OCI-LY7 (cell line): ENCODE measurements around the gene B3GLCT.

Source experiments
- CTCF ChIP-seq: fragments of 200-600 bp; sonication (generic); conservative IDR thresholded peaks from 2 replicates; pipeline ENCODE4 v1.5.1; 2014; ENCODE audit warnings: mild to moderate bottlenecking, antibody characterized with exemption, low read length, moderate library complexity, mixed read lengths
- EZH2phosphoT487 ChIP-seq: fragments of 200-600 bp; sonication (generic); IDR thresholded peaks from 2 replicates; pipeline ENCODE4 v1.6.1; 2018; ENCODE audit warnings: low read depth, borderline replicate concordance, mild to moderate bottlenecking, mixed run types, antibody characterized with exemption, low read length, moderate library complexity, mixed read lengths

- no peak for TF ChIP-seq CTCF
- no peak for TF ChIP-seq EZH2phosphoT487
These were observed 49.3 kb upstream of the B3GLCT start for GRCh38 chr13:31150315-31150985.
